Occipital lobe (tissue), 2 donors: ENCODE data around the gene PI16. TPM values are rescaled to one million over a fixed set of nuclear protein-coding genes. Genes with fewer than 3 reads are reported as not detected.

Experiments
- DNase-seq: peaks from one replicate; lab custom pipeline; 2025; lab: John Stamatoyannopoulos, UW
- total RNA-seq: library from RNA; depleted of rRNA; stranded (reverse); fragments of >200 nt; gene quantifications from one replicate; pipeline ENCODE4 v1.2.3, GENCODE V29; 2014

PI16 gene, protein sequence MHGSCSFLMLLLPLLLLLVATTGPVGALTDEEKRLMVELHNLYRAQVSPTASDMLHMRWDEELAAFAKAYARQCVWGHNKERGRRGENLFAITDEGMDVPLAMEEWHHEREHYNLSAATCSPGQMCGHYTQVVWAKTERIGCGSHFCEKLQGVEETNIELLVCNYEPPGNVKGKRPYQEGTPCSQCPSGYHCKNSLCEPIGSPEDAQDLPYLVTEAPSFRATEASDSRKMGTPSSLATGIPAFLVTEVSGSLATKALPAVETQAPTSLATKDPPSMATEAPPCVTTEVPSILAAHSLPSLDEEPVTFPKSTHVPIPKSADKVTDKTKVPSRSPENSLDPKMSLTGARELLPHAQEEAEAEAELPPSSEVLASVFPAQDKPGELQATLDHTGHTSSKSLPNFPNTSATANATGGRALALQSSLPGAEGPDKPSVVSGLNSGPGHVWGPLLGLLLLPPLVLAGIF
- total RNA-seq: 0.78 TPM

DNA sequence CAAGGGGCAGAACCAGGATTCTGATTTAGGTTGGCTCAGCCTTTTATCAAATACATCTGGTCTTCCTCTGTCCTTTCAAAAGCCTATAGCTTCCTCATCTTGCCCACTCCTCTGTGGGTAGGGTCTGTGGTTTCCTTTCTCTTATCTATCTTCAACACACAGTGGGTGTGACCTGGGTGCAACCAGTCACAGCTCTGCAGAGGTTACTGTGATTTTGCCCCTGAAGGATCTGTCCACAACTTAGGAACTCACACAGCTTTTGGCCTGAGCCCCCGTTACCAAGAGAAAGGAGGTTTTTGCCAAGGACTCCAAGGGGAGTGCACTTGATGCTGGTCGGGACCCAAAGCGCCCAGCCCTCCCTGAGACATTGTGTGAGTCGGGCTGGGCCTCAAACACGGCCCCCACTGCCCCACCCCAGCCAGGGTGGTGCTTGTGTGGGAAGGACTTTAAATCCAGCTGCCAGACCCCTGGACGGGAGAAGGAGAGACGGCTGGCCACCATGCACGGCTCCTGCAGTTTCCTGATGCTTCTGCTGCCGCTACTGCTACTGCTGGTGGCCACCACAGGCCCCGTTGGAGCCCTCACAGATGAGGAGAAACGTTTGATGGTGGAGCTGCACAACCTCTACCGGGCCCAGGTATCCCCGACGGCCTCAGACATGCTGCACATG, at the start of gene PI16:
PI16 (plus strand) TSS at position 477 of the 670 bp plus-strand sequence; CDS start at position 500, 23 bp downstream.
- no peak for DNase-seq

- DNase-seq: no peak
Observed at GRCh38 chr6:36904851-36905393, 49.6 kb upstream of the PI16 start.

- peak; percentile 6 for DNase-seq
Observed at GRCh38 chr6:36906539-36907325, 47.8 kb upstream of the PI16 start.

- DNase-seq: no peak
Observed at GRCh38 chr6:36907781-36908180, 46.8 kb upstream of the PI16 start.

DNA sequence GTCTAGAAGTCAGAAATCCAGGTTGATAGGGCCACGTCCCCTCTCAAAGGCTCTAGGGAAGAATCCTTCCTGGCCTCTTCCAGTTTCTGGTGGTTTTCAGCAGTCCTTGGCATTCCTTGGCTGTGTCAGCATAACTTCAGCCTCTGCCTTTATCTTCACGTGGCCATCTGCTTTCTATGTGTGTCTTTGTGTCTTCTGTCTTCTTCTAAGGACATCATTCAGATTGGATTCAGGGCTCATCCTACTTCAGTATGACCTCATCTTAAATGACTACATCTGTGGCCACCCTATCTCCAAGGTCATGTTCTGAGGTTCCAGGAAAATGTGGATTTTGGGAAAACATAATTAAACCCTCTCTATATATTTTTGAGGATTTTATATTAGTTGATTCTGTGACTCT, 45.8 kb upstream of the PI16 start:
- no peak for DNase-seq

GRCh38 chr6:36912030-36912454, 42.5 kb upstream of the PI16 start:
- DNase-seq: no peak

- no peak for DNase-seq
Observed at GRCh38 chr6:36912586-36912985, 42.0 kb upstream of the PI16 start.

DNA sequence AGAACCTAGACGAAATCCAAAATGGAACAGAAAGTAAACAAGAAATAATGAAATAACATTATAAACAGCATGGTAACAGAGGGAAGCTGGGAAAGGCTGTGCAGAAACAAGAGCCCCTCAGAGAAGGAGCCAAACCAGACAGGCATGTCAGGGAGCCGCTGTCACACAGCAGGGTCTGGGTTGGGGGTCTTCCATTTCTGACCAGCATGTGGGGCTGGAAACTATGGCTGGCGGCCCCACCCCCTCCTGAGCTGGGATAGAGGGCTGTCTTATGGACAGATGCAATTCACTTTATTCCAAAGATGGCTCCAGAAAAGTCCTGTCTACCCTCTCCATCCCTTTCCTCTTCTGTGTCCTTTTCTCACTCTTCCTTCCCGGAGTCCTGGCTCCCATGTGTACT, 41.5 kb upstream of the PI16 start:
- no peak for DNase-seq

- no peak for DNase-seq
Observed at GRCh38 chr6:36914227-36914794, 40.2 kb upstream of the PI16 start.

DNA sequence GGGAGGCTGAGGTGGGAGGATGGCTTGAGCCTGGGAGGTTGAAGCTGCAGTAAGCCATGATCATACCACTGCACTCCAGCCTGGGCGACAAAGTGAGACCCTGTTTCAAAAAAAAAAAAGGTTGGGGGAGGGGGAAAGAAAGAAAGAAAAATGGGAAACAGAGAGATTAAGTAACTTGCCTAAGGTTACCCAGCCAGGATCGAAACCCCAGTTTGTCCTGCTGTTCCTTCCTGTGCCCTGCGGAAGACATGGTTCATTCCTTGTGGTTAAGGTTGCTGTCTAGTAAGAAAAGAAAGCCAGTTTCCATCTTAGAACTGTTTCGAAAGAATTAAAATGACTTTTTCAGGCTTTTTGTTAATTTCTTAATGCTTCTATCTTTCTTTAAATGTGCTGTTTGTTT, 38.9 kb upstream of the PI16 start:
- no peak for DNase-seq

DNA sequence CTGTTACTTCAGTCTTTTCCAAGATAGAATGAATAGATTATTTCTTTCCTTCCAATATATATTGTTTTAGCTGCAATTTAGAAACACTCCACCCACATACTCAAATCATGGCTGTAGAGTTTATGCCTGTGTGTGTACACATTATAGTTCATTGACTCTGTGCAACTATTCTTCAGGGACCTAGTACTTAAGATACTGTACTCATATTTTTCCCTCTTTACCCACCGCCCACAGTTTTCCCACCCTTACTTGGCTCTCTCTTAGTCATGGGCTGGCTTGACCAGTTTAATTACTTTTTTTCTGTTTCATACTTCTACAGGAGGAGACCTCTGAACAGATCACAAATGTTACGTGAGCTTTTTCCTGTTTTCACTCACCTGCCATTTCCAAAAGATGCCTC, 38.4 kb upstream of the PI16 start:
- DNase-seq: no peak

DNA sequence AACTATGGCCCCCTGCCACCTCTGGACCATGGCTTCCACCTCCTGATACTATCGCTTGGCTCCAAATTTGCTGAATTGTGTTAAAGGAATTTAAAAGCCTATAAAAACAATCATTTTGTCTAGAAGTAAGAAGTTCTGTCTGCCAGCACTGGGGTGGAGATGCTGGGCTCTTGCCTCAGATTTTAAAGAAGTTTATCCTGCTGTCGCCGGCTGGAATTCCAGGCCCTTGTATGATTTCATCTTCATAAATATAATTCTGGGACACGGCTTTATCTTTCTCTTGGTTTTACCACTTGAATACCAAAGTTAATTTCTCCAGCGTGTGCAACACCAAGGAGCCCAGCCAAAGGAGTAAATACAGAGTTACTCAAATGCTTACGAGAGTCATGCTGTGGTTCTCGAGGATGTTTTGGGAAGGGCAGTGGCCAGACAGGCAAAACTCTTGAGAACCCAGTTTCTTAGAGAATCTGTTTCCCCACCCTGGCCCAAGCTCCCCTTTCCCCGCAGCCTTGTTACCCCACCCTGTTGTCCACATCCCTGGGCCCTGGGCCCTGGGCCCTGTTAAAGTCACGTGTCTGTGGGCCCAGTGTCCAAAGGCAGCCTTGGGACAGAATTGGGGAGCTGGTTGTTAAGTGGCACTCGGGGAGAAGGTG, 36.9 kb upstream of the PI16 start:
- no peak for DNase-seq

DNA sequence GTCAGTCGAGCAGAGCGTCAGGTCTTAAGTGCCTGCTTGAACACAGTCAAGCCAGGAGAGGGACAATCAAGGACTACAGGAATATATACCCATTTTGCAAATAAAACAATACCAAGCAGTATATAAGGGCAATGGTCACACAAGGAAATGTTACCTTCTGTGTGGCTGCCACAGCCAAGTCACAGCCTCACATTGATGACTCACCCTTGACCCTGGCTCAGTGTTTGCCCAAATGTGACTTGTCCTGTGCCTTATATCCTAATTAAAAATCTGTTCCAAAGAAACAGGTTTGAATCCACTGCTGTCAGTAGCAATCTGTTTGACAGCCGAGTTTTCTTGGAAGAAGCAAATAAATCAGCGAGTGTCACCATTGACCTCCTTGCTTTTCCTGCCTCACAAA, 34.5 kb upstream of the PI16 start:
- DNase-seq: no peak

- no peak for DNase-seq
Observed at GRCh38 chr6:36920546-36920945, 34.0 kb upstream of the PI16 start.

DNA sequence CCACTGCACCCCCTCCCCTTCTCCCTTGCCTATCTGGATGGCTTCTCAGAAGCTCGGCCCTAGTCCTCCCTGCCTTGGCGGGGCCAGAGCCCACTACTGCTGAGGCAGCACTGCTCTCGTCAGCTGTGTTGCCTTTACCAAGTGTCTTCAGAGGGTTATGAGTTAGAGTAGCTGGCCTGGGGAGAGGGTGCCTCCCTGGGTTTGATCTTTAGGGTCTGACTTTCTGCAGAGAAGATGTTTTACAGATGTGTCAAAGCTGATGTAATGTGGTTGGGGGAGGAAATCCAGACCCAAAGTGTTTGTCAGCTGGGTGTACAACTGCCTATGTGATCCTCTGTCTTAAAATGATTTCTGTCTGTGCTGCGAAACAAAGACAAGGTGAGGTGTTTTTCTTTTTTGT, 30.4 kb upstream of the PI16 start:
- no peak for DNase-seq

DNA sequence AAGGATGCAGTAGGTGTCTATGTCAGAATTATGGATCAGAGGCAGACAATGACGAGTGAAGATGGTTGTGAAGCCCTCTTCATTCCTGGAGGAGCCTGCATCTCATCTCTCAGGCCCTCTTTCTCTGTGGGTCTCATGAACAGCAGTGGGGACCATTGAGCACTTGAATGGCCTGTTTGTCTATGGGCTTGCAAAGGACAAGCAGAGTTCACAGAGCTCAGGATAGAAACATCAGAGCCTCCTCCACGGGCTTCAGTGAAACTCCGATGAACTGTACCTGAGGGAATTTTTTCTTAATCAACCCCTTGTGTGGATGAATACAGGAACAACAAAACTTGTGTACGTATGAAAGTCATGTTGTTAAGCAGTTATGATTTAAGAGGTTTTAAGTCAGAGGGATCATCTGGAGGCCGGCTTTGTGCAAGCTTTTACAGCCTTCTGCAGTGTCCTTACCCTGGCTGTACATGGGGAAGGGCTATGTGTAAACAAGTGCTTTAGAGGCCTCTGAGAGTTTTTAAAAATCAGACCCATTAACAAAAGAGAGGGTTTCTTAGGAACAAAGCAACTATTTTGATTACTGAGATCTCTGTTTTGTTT, 29.7 kb upstream of the PI16 start:
- no peak for DNase-seq

DNA sequence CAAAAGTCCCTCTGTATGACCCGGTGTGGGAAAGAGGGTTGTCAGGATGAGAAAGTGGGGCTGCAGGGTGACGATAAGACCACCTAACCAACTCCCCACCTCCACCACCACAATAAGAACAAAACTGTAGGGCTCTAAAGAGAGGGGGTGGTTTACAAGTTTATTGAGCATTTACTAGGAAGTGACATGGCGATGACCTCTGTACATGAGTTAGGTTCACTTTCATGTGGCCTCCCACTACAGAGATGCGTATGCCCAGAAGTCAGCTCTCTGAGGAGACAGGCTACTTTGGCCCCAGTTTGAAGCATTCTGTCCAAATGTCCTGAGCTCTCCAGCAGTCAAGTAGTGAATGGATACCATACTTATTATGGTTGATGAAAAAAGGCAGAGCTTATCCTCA, 28.7 kb upstream of the PI16 start:
- no peak for DNase-seq

- no peak for DNase-seq
Observed at GRCh38 chr6:36926708-36927513, 27.6 kb upstream of the PI16 start.

GRCh38 chr6:36927691-36928546, 26.6 kb upstream of the PI16 start:
- no peak for DNase-seq
